Fibroblast of skin of left biceps (primary cell): ENCODE results near the gene ACOX2.
A peak's percentile ranks its signal among the peaks of the same experiment; 100 is the strongest.

ENCODE experiments used
- DNase-seq, 2 experiments: peaks; one replicate each; pipeline ENCODE4 v3.0.0-alpha.2; 2013; ENCODE audit warnings: low read depth in 2 of 2

The ACOX2 gene

DNA sequence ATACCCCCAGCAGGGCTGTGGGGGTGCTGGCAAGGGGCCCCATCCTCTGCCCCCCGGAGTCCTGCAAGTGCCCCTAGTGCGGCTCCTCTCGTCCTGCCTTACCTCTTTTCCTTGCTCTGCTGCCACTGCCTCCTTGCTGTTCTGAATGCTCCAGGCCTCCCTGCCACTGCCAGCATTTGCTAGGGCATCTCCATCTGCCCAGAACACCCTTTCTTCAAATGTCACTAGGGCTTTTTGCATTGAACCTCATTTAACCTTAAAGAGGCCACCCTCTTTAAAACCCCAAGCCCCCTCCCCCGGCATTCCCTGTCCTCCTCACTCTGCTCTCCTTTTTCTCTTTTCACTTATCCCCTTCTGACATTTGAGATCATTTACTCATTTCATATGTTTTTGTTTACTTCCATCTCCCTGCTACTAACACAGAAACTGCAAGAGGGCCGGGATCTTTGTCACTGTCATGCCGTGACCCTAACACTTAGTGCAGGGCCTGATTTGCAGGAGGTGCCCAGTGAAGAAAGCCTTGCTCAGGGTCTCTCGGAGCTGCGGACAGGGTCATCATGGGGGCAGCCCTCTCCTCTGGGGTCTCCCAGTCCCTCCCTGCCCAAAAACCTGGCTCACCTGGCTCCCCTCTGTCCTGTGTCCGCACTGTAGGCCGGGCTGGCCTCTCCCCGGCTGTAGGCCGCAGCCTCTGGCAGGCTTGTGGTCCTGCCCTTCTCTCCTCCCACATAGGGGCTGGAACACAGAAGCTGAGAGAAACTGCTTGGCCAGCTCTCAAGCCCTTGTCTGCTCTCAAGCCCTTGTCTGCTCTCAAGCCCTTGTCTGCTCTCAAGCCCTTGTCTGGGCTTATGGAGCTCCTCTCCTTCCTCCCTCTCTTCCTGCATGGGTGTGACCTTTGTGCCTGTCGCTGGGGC, at the start of gene ACOX2:
TSS of gene ACOX2 (minus strand) at position 690 of the 911 bp plus-strand sequence. CDS start 2,084 bp downstream, outside the sequence.
- DNase-seq = no peak

DNA sequence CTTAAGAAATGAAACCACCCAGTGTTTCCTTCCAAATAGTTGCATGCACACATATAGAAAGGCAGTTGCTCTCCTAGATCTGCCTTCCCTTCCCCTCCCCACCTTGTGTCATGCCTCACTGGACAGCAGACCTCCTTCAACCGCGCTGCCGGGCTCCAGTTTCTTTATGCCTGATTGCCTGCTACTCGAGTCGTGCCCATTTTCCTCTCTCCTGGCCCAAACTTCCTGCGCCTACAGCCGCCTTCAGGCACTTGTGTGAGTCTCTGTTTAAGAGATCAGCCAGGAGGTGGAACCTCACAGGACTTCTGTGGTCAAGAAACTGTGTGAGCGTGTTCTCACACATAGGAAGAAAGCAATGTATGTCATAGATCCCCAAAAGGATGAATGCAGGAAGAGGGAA, 49.0 kb upstream of the ACOX2 start:
- no peak for DNase-seq

DNA sequence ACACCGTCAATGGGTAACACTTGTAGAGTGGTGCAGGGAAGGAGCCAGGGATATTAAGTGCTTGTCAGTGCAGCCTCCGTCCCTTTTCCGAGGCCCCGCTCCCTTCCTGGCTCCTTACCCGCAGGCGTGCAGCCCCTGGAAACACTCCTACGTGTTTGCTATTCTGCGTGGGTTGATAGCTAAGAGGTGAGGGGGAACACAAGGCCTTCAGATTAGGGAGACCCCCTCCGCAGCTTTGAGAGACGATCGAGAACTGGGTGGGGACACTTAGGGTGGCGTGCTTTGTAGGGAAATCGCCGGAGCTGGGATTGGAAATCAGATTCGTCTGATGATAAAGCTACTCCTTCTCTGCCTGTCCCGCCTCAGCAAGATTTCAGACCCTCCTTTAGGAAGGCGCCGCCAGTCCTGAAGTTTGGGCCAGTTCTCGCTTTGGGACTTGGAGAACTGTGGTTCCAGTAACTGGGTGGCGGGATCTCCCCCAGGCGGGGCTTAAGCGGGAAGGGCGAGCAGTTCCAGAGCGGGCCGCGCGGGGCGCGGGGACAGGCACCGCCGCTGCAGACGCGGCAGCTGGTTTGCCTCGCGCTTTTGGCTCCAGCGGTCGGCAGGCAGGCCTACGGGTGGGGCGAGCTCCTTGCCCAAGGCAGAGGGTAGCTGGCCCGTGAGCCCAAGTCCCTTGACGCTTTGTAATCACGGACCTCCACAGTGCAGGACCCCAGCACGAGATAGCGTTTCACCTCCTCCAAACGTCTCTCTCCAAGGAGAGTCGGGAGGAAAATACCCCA, 48.2 kb upstream of the ACOX2 start:
- peak in 1 of 2 experiments; percentile 16 for DNase-seq

DNA sequence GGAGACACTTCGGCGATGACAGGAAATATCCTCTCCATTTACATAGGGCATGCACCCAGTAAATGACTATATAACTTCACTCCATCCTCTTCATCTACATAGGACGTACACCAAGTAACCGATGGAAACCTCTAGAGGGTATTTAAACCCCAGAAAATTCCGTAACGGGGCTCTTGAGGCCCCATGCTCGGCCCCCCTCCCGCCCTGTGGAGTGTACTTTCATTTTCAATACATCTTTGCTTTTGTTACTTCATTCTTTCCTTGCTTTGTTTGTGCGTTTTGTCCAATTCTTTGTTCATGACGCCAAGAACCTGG, 47.7 kb upstream of the ACOX2 start:
- DNase-seq = no peak

DNA sequence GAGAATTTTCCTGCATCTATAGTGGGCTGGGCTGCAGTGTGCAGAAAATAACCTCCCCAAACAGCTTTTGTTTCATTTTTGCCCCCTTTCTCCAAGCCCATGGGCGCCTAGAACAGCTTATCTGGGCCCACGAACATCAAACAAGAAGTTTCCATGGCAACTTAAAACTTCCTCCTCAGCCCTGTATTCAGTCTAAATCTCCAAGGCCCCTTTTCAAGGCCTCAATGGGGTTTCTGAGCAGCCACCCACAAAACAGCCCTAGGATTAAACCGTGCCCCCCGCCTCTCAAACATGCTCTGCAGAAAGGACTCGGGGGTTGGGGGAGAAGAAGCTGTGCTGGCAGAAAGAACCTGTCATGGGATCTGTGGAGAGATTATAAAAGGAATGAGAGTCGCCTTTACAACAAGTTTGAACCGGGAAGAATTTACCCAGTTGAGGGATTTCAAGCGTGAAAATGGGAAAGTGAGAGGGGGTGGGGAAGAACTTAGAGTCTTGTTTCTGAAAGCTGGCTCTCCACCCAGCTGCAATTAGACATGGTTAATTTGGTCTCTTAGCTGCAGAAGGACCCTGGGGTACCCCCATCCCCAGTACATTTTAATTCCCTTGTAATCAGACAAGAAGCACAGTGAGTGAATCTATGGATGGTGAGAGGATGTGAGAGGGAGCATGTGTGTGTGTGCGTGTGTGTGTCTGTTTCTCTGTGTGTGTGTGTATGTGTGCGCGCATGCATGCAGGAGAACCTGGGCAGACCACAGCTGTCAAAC, 44.5 kb upstream of the ACOX2 start:
- DNase-seq = no peak

DNA sequence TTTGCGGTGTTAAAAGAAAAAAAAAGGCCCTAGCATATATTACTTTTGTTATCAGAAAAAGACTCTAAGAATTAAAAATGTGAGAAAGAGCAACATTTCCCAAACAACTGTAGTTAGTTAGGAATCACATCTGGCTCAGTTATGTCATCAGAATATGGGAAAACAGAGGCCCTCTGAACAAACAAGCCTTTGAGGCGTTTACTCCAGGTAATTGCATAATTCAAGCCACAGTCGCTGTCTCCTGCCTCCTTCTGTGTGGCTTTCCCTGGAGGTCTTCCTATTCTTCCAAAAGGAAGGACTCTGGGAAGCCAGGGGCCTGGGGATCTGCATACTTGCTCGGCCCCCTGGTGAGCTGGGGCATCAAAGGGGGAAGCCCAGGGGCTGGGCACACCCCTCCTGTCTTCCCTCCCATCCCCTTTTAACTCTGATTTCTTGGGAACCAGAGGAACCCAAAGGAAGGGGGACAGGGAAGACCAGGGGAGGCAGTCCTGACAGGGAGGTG, 43.9 kb upstream of the ACOX2 start:
- no peak for DNase-seq

DNA sequence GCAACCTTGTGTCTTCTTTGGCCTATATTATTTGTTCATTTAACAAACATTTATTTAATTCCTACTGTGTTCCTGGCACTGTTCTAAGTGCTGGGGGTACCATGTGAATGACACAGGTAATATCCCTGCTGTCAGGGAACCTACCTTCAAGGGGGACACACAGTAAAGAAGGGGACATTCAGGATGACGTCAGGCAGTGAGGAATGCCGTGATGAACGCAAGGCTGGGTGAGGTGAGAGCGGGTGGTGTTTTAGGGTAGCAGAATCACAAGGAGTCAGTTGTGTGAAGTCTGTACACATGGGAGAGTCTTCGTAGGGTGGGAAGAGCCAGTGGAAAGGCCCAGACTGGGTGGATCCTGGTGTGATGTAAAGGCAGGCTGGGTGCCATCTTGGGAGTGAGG, 41.9 kb upstream of the ACOX2 start:
- no peak for DNase-seq

DNA sequence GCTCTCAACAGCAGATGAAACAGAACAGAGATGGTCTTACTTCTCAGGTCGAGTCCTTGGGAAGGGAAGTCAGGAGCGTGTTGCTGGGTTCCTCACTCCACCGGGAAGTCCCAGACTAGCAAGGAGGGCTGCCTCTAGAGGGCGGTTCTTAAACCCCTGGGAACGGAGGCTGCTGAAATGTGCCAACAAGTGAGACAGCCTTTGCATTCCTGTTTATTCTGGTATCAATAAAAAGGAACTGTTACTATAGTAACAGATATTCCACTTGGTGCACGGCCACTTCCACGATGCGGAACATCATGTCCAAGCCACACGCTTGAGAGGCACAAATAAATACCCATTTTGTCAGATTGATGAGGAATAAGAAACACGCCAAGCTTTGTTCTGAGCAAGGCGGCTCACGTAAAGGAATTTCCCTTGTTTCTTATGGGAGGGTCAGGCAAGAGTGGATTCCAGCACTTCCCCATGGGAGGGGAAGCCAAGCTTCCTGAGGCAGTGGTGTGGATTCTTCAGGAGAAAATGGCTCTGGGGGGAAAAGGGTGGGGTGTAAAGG, 40.4 kb upstream of the ACOX2 start, which contains the start of gene FAM107A:
TSS of gene FAM107A (minus strand) at position 123 of the 553 bp plus-strand sequence. CDS start 7,531 bp downstream, outside the sequence.
- no peak for DNase-seq

DNA sequence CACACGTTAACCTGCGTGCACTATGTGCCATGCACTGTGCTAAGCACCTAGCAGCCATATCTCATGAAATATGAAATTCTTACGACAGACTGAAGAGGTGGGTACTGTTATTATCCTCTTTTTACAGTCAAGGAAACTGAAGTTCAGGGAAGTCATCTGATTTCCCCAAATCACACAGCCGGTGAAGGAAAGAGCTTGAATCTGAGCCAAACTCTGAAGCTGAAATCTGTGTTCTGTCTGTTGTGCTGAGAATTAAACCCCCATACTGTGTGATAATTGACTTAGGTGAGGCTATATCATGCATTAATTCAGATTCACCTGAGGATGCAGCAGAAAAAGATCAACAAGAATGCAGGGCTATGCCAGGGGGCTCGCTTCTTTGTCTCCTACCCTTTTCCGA, 39.7 kb upstream of the ACOX2 start:
- DNase-seq = no peak

DNA sequence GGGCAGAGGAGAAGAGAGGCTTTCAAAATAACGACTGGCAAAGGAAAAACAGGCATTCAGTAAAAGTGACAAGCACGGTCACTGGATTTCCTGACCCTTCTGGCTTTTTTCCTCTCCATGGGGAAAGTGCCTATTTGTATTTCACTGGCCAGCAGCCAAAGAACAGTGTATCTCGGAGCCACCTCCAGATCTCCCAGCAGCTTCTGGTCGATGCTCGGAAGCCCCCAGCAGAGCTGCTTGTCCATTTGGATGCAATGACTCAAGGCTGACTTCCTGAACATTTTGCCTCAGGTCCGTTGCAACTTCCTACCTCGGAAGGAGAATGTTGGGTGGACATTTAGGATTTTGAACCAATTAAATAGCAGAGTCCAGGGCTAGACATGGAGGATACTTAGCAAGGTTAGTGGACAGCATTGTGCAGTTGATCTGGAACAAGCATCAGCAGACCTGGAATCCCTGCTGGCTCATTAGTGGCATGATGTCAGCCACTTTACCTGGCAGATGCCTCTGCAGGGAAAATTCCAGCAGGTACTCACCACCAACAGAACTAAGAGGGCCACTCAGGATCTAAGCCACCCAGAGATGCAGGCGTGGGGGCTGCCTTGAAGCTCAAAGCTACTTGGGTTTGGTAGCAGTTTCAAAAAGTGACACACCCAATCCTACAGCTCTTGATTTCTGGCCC, 39.1 kb upstream of the ACOX2 start:
- no peak for DNase-seq

DNA sequence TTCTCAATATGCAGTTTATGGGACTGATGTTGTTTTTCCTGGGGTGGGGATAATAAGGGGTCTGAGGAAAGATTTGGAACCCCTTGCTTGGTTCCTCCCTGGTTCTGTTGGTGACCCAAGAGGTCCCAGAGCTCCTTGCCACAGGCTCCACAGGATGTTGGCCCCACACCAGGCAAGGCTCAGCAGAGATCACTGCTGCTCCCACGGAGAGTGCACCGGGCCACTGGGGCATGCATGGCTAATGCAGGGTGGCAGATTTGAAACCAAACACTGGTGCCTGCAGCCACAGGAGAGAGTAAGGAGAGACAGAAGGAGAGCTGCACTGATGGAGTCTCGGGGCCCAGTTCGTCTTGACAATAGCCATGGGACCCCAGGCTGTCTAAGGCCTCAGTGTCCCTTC, 37.7 kb upstream of the ACOX2 start:
- no peak for DNase-seq

DNA sequence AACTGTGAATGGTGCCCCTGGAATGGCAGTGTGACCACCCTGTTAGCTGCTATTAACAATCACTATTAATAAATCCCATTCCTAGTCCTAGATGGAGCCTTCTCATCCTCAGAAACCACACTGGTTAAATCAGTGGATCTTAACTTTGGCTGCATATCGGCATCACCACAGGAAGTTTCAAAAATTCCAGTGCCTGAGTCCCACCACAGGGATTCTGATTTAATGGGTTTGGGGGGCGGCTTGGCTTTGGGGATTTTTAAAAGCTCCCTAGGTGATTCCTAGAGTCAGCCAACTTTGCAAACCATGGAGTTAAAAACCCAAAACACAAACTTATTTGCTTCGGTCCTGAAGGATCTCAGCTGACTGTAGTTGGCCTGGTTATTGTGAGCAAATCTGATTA, 37.1 kb upstream of the ACOX2 start:
- no peak for DNase-seq

DNA sequence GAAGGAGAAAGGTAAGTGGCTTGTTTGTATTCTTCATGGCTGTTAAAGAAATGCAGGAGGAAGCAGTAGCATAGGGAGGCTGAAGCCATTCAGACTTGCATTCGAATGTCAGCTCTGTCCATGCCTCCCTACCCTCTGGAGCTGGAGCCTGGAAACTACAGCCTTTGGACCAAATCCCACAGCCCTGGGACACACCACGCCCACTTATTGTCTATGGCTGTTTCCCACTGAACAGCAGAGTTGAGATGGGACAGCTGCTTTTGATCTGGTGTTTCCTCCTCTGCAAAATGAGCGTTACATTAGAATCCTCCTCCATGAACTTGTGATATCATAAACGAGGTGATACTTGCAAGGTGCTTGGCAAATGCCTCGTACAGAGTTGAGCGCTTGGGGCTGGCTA, 36.6 kb upstream of the ACOX2 start:
- DNase-seq = no peak

DNA sequence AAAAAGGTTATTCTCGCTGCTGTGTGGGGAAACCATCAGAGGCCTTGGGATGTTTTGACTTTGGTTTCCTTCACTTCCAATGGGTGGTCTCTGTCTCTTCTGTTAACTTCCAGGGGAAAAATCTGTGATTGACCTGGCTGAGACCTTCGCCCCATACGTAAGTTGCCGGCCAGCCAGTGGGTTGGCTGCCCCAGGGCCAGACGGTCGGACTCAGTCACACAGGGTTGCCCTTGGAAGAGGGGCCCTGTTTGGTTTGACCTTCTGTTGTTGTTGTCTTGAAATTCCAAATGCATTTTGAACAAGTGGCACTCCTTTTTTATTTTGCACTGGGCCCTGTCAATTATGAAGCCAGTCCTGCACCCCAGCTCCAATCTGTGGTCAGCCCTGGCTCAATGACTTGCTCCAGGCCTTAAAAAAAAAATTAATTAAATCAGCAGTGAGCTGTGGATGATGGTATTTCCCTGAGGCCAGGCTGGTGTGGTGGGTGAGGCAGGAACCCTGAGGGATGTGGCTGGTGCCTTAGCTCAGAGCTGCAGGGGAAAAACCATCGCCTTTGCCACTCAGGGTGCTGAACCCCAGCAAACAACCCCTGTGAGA, 35.7 kb upstream of the ACOX2 start:
- no peak for DNase-seq

DNA sequence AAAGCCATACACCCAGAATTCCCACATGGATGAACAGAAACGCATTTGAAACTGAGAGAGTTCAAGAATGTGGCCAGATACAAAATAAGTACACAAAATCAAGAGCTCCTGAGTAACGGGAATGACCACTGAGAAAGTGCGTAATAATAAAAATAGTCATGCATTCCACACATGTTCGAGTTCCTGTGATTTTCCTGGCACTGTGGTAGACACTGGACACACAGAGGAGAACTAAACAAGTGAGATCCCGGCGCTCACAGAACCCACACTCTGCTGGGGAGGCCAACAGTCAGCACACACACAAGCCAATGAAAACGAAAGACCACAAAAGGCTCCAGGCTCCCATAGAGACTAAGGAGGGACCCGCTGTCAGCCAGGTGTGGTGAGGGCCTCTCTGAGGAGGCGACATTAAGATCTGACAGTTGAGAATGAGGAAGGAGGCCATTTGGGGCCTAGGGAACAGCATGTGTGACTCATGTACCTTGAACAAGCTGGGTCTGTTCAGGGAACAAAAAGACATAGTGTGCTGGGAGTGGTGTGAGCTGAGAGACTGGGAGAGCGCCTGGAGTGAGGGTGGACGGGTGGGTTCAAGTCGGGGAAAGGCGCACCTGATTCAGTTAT, 35.1 kb upstream of the ACOX2 start:
- no peak for DNase-seq

DNA sequence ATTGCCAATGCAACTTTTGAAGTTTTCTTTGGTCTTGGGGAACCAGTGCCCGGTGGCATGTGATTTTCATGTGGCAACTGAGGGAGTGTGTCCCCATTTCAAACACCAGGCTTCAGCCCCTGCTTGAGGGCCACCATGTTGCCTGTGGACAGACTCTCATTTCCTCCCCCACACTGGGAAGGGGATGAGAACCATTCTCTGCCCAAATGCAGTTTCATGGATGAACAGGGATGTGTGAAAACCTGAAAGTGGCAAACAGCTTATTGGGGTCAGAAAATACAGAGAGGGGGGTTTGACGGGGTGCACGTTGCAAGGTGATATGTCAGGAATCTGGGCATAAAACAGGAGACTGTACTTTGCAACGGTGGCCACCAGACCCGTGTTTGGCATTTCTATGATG, 33.9 kb upstream of the ACOX2 start:
- DNase-seq = no peak

DNA sequence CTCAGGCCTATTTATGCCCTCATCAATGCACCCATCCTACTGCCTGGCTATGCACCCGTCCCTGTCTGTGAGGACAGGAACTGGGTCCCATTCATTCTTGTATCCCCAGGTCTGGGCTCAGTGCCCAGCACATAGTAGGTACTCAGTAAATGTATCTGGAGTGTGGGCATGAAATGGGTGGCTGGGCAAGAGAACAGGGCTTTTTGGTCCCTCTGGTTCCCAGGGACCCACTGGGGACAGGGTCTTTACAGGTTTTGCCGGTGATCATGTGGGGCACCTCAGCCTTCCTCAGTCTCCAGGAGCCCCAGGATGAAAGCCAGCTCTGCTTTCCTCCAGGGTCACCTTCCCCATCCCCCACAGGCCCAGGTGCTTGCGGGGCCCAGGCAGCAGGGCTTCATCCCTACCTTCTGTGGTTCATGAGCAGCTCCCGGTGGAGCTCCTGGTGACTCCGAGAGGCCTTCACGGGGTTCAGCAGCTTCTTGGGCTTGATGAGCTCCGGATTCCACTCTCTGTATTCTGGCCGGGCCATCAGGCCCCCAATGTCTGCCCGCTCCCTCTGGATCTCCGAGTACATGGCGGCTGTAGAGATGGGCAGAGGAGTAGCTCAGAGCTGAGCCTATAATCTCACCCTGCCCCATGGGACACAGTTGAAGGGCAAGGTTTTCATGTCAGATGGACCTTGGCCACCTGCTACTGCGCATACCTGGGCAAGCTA, 32.5 kb upstream of the ACOX2 start:
- DNase-seq = no peak

DNA sequence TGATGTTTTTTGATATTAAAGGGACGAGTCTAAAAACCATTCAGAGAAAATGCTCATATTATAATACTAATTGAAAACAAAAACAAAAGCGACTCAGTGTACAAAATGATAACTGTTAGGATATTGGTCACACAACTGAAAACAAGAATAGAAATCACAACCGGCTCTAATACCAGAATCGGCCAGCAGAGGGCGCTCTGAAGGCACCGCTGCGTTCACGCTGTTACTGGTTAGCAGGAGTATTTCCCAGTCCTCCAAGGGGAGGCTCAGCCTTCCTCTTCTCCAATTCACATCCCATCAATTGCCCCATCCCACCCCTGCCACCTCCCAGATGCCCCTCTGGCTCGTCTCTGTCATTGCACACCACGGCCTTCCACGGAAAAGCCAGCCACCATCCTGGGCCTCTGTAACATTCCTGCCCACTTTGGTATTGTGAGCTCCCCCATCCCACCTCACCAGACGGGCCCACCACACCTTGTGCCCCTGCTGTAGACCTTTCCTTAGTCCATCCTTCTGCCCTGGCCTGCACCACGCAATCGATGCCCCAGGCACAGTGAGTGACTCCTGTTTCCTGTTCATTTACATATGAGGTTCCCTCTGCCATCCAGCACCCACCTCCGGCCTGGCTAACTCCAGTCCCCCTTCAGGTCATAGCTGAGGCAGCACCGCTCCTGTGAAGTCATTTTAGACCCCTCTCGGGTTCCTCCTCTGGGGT, 31.7 kb upstream of the ACOX2 start:
- DNase-seq = peak in 1 of 2 experiments; percentile 23

DNA sequence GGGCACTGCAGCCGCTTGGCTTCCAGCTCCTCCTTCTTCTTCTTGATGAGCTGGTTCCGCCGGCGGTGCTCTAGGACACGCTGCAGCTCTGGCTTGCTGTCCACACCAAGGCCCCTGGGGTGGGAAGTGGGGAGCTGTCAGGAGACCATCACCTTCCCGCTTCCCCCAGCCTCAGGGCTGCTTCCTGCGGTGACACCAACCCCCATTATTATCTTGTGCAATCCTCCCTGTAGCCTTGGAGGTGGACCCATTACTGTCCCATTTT, 30.2 kb upstream of the ACOX2 start:
- no peak for DNase-seq
